Muscle layer of duodenum (tissue), 2 donors: Measurements from ENCODE around the gene HSF5.

Experiments used
- H3K27ac ChIP-seq: one replicate; pipeline ENCODE4 v1.7.0; 2013; ENCODE audit warnings: mild to moderate bottlenecking, low read length
- H3K27me3 ChIP-seq: one replicate; pipeline ENCODE4 v1.7.0; 2013; ENCODE audit warnings: low read depth, mild to moderate bottlenecking, control low read depth, low read length
- H3K36me3 ChIP-seq, 2 donors: one replicate each; pipeline ENCODE4 v1.7.0; 2013; ENCODE audit warnings: low read length in 2 of 2, control low read depth in 1 of 2, mild to moderate bottlenecking in 1 of 2; ENCODE audit not compliant: insufficient read depth in 2 of 2, control insufficient read depth in 1 of 2
- H3K4me1 ChIP-seq, 2 donors: one replicate each; pipeline ENCODE4 v1.7.0; 2013; ENCODE audit warnings: low read length in 2 of 2, mild to moderate bottlenecking in 2 of 2, control low read depth in 1 of 2, moderate library complexity in 1 of 2; ENCODE audit not compliant: insufficient read depth in 2 of 2, control insufficient read depth in 1 of 2
- H3K4me3 ChIP-seq, 2 donors: one replicate each; pipeline ENCODE4 v1.7.0; 2013; ENCODE audit warnings: low read length in 2 of 2, low read depth in 1 of 2, mild to moderate bottlenecking in 1 of 2
- H3K9me3 ChIP-seq, 2 donors: one replicate each; pipeline ENCODE4 v1.7.0; 2013; ENCODE audit warnings: low read length in 2 of 2, control low read depth in 1 of 2, mild to moderate bottlenecking in 1 of 2; ENCODE audit not compliant: control insufficient read depth in 1 of 2
- donor health status: healthy.

The HSF5 gene

GRCh38 chr17:58382108-58382871 lies 105.9 kb downstream of the HSF5 start:
- Histone ChIP-seq H3K27me3 (no peaks in the 10 kb centered on the region), H3K4me1 (peaks cover 4% of the 10 kb centered on the region in 2 donors), H3K36me3 (no peaks in the 10 kb centered on the region), H3K9me3 (no peaks in the 10 kb centered on the region), H3K27ac (no peak overlapping the region), H3K4me3 (no peak overlapping the region)

- Histone ChIP-seq H3K27me3 (no peaks in the 10 kb centered on the region), H3K27ac (peak overlapping the region; percentile 7), H3K9me3 (no peaks in the 10 kb centered on the region), H3K4me1 (peaks cover 4% of the 10 kb centered on the region in 2 donors), H3K4me3 (no peak overlapping the region), H3K36me3 (no peaks in the 10 kb centered on the region)
Measured at GRCh38 chr17:58381124-58382035, 106.8 kb downstream of the HSF5 start.

GRCh38 chr17:58380207-58381123 lies 107.7 kb downstream of the HSF5 start:
- H3K27ac ChIP-seq = no peak overlapping the region
- no peak overlapping the region for H3K4me3 ChIP-seq
- H3K4me1 ChIP-seq = peaks cover 4 to 8% of the 10 kb centered on the region in 2 donors
- no peaks in the 10 kb centered on the region for H3K9me3 ChIP-seq
- H3K27me3 ChIP-seq = no peaks in the 10 kb centered on the region
- no peaks in the 10 kb centered on the region for H3K36me3 ChIP-seq

- H3K4me1 ChIP-seq = peaks cover 4 to 8% of the 10 kb centered on the region in 2 donors
- H3K27ac ChIP-seq = no peak overlapping the region
Measured at GRCh38 chr17:58379511-58379824, 108.7 kb downstream of the HSF5 start.

GRCh38 chr17:58378733-58379510 lies 109.3 kb downstream of the HSF5 start:
- no peaks in the 10 kb centered on the region for H3K27me3 ChIP-seq
- H3K4me3 ChIP-seq = no peak overlapping the region
- H3K27ac ChIP-seq = no peak overlapping the region
- no peaks in the 10 kb centered on the region for H3K9me3 ChIP-seq
- H3K4me1 ChIP-seq = peaks cover 4 to 8% of the 10 kb centered on the region in 2 donors
- no peaks in the 10 kb centered on the region for H3K36me3 ChIP-seq

More at GRCh38 chr17:58379511-58379824, 108.7 kb downstream of the HSF5 start:
- Histone ChIP-seq H3K27me3 (no peaks in the 10 kb centered on the region), H3K36me3 (no peaks in the 10 kb centered on the region), H3K4me3 (no peak overlapping the region), H3K9me3 (no peaks in the 10 kb centered on the region)

GRCh38 chr17:58377661-58378060 lies 110.5 kb downstream of the HSF5 start:
- Histone ChIP-seq H3K9me3 (no peaks in the 10 kb centered on the region), H3K4me3 (no peak overlapping the region), H3K27ac (no peak overlapping the region), H3K36me3 (no peaks in the 10 kb centered on the region), H3K4me1 (peaks cover 3 to 8% of the 10 kb centered on the region in 2 donors), H3K27me3 (no peaks in the 10 kb centered on the region)

GRCh38 chr17:58377093-58377601 lies 111.1 kb downstream of the HSF5 start:
- H3K4me3 ChIP-seq = no peak overlapping the region
- no peaks in the 10 kb centered on the region for H3K9me3 ChIP-seq
- H3K27ac ChIP-seq = no peak overlapping the region
- H3K4me1 ChIP-seq = peaks cover 0 to 8% of the 10 kb centered on the region in 2 donors
- H3K27me3 ChIP-seq = no peaks in the 10 kb centered on the region
- H3K36me3 ChIP-seq = no peaks in the 10 kb centered on the region

GRCh38 chr17:58376472-58377000 lies 111.7 kb downstream of the HSF5 start:
- Histone ChIP-seq H3K4me3 (no peak overlapping the region), H3K9me3 (no peaks in the 10 kb centered on the region), H3K36me3 (no peaks in the 10 kb centered on the region), H3K27me3 (no peaks in the 10 kb centered on the region), H3K27ac (no peak overlapping the region), H3K4me1 (peaks cover 0 to 5% of the 10 kb centered on the region in 2 donors)

GRCh38 chr17:58375811-58376210 lies 112.4 kb downstream of the HSF5 start:
- Histone ChIP-seq H3K4me1 (peaks cover 0 to 5% of the 10 kb centered on the region in 2 donors), H3K9me3 (no peaks in the 10 kb centered on the region), H3K27ac (peak overlapping the region; percentile 32), H3K4me3 (no peak overlapping the region), H3K36me3 (no peaks in the 10 kb centered on the region), H3K27me3 (no peaks in the 10 kb centered on the region)

GRCh38 chr17:58375256-58375655 lies 113.0 kb downstream of the HSF5 start:
- Histone ChIP-seq H3K9me3 (no peaks in the 10 kb centered on the region), H3K27ac (peak overlapping the region; percentile 32), H3K36me3 (no peaks in the 10 kb centered on the region), H3K4me3 (no peak overlapping the region), H3K27me3 (no peaks in the 10 kb centered on the region), H3K4me1 (peaks cover 0 to 5% of the 10 kb centered on the region in 2 donors)
